Measurements from ENCODE around the gene TBC1D17.

TBC1D17 gene

DNA sequence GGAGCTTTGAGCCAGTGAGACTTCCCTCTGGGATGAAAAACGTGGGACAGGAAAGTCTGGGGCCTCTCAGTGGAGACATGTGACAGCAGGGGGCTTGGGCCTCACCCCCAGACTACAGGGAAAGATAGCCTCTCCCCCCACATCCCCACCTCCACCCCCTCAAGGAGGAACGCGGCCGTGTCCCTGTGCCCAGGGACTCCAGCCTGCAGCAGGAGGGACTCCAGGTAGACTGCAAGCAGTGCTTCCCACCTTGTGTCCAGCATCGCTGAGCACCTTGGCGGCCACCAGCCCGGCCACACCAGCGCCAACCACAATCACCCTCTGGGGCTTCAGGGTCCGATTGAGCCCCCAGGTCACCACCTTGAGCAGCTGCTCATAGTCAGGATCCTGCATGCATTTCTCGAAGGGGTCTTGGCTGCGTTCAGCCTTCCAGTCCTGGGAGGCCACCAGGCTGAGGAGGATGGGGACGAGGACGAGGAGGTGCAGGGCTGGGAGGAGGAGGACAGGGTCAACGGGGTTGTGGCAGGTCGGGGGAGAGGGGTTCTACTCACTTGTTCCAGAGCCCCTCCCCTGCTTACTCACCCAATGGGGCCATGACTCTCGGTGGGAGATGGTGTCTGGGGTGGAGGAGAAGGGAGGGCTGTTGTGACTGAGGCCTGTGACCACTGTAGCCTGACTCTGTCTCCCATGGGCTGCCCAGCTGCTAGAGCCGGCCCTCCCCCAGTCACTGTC lies 18.2 kb downstream of the TBC1D17 start:
- no peak for DNase-seq

DNA sequence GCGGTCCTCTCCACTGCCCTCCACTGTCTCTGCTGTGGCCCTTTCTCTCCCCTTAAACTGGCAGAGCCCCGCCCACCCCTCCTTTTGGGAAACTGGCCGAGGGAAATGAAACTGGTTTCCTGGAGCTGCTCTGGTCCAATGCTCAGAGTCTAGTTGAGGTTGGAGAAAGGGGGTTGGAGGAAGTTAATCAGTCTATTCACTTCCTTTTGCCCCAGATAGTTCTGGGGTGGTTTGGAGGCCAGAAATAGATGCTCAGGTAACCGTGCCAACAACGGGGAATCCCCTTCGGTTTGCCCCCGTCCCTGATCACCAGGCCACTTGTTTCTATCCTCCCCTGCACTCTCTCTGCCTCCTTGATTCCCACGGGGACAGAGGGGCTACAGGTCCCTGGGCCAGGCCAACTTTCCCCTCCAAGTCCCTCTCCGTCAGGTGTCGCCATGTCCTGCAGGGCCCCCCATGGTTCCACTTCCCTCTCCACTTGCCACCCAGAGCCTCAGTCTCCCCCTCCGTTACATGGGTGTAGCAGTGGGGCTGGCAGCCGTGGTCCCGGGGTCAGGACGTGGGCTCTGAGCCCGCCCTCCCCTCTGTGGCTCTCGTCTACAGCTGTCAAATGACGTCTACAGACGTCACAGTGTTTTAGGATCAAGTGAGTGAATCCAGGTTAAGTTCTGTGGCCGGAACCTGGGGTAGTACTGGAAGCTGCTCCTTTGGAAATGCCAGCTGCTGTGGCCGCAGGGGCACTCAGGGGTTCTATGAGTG lies 19.5 kb downstream of the TBC1D17 start, which contains the start of gene IL4I1:
Gene IL4I1, minus strand, starts transcription at position 25 of the 759 bp plus-strand sequence. CDS start 727 bp downstream, outside the sequence.
- no peak for DNase-seq

DNA sequence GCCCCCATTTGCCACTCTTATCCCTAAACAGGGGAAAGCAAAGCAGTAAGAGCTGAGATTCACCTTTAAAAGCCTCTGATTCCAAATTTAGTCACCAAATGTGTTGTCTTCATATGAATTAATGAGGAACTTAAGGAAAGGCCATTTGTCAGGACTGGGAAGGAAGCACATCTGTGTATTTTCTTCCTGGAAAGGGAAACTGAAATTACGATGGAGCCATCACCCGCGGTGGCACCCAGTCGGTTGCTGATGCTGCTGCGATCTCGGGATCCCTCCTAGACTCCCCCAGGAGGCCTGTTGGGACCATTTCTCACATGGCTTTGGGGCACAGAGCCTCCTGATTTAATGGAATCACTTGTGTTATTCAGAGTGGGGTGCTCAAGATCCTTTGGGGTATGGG lies 26.6 kb downstream of the TBC1D17 start:
- no peak for DNase-seq

DNA sequence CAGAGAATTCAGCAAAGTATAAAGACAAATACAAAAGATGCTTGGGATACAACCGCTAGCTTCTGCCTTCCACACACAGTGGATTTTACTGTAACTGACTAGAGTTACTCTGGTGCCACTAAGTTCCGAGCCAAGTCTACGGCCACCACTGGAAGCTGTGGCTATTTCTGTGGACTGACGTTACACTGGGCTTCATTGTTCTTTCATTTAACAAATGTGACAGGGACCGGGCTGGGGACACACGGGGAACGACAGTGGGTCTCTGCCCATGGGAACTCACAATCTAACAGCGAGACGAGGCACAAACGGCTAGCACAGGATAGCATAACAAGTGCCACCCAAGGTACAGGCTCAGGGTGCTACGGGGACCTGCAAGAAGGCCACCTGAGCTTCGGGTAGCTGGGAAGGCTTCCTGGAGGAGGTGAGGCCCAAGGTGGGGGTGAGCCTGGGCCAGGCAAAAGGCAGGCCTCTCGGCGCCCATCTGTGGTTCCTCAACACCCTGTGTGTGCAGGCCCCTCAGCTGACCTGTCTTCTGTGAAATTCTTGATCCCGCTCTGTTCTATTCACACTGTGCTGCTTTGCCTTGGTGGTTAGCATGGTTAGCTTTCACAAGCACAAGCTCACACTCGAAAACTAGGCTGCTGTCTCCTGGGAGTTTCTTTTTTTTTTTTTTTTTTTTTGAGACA lies 29.5 kb downstream of the TBC1D17 start:
- DNase-seq: no peak

DNA sequence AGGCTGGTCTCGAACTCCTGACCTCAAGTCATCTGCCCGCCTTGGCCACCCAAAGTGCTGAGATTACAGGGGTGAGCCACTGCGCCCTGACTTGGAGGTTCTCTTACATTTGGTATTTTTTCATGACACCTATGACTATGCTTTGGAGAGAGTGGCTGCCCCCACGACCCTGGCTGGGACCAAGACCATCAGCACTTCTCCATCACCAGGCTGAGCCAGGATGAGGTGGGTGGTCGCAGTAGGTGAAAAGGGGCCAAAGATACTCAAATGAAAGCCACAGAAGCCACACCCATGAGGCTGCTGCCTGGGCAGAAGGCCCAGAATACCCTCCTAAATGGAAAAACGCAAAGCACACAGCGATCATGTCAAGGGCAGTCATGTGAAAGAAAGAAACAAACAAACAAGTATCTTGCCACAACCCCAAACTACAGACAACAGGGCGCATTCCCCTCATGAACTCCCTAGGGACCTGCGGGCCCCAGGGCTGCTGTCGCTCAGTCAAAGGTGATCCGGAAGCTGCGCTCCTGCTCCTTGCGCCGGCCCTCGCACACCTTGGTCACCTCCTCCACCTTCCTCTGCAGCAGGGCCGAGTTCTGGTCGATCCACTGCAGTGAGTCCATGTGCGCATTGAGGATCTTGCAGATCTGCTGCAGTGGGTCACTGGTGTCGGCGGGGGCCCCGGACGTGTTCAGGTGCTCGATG lies 30.4 kb downstream of the TBC1D17 start:
- no peak for DNase-seq

DNA sequence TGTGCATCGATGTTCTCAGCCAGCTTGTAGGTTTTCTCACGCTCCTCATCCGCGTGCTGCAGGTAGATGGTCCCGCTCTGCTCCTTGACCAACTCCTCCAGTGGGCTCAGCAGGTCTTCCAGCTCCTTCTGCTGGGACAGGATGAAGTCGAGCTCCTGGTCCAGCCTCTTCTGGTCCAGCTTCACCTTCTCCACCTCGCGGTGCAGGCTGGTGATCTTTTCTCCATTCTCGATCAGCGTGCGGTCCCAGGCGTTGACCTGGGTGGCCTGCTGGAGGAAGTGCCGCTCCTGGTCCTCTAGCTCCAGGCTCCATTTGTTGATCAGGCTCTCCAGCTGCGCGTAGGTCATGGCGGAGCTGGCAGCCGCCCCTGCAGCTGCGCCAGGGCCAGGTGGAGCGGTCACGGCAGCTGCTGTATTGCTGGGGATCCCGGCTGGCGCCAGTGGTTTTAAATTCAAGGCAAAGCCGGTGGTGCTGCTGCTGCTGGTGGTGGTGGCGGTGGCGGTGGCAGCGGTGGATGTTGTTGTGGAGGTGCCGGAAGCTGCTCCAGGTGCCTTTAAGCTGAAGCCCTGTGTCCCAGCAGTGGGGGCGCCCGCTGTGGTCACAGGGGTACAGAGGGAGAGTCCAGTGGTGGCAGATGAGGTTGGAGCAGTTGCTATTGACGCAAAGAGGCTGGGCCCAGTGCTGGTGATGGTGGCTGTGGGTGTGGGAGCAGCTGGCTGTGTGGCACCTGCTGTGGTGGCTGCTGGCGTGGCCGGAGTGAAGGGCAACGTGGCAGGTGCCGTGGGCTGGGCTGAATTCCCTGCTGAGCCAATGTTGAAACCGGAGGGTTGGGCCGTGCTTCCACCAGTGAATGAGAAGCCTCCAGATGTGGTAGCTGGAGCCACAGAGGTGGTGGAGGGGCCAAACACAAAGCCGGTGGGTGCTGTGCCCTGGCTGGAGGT lies 31.2 kb downstream of the TBC1D17 start:
- no peak for DNase-seq

DNA sequence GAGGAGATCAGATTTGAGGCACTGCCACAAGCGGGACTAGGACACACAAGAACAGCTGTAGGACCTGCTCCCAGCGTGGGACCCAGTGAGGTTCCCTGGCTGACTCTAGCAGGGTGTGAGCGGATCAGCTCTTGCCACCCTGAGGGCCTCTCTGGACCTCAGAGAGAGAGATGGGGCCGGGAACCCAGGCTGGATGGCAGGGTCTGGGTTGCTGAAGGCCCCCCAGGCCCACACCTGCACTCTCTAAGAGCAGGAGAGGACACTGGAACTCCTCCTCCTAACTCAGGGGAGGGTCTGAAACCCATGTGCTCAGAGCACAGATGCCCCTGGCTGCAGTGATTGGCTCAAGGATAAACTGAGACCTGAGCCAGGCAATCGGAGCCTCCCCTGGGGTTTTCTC lies 32.7 kb downstream of the TBC1D17 start:
- no peak for DNase-seq

DNA sequence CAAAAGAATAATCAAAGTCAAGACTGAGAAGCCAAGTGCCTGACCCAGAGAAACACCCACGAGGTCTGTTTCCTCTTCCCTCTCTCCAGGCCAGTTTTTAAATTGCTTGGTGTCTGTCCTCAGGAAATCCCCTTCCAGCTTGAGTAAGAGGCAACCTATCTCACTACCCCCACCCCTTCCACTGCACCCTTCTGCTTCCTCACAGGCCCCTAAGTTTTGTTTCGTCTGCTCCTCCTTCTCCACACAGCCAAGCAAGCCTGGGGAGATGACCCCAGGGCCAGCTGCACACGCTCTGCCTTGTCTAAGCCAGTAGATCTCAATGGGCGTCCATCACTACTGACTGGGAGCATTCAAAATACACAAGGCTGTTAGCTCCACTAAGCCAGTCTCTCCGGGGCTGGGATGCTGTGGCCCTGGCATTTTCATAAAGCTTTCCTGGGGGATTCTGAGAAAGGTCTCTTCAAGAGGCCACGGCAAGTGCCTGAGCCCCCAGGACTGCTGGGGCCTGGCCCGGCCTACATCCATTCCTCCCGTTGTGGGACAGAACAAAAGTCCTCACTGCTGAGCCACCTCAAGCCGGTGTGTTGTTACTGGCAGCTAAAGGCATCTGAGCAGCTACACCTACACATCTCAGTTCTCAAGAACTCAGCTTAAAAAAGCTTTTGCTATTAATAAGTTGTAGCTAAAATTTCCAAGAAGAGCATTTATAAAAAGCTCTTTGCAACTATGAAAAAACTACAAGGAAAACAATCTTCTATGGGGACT lies 34.1 kb downstream of the TBC1D17 start:
- no peak for DNase-seq

DNA sequence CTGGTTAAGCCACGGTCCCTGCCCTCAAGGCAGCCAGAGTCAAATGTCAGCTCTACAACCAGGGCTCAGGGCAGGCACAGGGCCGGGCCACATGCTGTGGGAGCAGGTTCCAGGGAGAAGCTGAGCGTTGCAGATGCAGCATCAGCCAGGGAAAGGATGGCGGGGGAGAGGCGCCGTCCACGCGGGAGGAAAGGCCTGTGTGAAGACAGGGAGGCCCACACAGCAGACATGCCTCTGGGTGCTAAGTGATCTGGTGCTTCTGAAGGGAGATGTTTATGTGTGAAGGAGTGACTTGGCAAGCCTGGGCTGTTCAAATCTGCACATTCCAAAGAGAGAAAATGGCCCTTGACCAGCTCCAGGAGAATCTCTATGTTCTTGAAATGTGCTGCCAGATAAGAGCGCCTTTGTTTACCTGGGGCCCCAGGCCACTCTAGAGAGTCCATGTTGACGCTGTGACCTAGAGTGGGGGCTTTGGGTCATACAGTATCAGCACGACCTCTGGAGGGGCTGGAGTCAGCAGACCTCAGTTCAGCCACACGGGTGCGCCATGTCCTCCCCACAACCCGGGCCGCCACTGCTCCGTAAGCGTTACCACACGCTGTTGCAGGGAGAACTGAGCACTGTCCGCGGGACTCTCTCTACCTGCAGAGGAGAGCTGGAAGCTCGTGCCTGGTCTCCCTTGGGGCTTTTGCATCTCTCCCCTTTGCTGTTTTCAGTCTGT lies 35.6 kb downstream of the TBC1D17 start:
- no peak for DNase-seq

DNA sequence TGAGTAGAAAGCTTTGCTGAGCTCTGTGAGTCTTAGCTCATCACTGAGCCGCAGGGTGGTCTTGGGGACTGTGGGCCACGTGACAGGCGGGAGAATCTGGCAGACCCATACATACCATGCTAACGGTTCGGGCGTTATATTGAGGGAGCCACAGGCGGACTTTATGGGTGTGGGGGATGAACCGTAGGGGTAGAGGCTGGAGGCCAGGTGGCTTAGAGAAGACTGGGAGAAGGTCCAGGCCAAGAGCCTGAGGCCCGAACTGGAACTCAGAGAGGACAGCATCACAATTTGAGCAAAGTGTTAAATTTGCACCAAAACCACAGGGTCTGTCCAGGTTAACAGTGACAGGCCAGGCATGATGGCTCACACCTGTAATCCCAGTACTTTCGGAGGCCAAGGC lies 36.2 kb downstream of the TBC1D17 start:
- DNase-seq: no peak

DNA sequence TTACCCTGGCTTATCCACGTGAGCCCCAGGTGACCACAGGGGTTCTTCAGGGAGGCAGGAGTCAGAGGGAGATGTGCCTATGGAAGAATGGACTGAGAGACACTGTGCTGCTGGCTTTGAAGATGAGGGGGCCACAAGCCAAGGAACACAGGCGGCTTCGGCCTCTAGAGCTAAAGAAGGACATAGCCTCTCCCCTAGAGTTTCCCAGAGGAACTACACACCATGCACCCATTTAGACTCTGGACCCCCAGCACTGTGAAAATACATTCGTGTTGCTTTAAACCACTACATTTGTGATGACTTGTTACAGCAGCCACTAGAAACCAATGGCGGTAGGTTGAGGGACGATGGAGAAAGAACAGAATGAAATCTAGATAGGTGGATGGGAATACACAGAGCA lies 37.8 kb downstream of the TBC1D17 start:
- no peak for DNase-seq

DNA sequence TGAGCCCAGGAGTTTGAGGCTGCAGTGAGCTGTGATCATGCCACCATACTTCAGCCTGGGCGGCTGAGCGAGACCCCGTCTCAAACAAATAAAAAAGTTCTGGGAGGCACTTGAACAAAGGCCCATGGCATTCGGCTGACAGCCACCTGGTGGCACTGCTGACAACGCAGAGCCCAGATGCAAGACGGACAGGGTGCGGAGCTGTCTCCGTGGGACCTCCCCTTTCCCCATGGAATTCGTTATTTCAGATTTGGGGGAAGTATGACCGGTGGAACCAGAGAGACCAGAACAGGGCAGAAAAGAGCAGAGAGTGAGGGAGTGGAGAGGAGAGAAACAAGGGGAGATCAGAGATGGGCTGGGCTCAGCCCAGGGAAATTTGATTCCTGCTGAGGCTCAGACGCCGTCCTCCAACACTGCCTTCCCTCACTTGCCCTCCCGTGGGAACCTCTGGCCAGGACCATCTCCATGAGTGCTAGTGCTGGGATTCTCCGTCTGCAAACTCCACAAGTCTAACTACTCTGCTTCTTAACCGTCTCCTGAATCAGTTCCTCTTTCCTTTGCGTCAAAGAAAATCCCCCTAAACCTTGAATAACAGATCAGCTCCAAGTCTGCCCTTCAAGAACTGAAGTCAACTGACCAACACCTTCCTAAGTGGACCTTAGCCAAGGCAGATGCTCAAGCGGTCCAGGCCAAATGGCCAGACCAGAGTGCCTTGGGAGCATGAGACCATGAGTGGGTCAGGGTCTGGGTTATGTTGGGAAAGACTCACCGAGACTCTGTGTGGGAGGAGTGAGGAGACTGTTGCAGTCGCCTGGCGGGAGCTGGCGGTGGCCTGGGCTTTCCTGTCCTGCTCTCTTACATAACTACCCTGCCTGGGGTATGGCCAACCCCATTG lies 39.6 kb downstream of the TBC1D17 start:
- no peak for DNase-seq

DNA sequence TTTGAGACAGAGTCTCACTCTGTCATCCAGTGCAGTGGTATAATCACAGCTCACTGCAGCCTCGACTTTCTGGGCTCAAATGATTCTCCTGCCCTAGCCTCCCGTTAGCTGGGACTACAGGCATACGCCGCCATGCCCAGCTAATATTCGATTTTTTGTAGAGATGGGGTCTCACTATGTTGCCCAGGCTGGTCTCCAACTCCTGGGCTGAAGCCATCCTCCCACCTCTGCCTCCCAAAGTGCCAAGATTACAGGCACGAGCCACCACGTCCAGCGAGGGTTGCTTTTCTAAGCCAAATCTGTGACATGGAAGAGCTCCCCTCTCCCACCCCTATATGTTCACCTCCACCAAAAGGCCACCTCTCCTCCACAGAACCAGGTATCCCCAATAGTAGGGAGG lies 40.6 kb downstream of the TBC1D17 start:
- no peak for DNase-seq

DNA sequence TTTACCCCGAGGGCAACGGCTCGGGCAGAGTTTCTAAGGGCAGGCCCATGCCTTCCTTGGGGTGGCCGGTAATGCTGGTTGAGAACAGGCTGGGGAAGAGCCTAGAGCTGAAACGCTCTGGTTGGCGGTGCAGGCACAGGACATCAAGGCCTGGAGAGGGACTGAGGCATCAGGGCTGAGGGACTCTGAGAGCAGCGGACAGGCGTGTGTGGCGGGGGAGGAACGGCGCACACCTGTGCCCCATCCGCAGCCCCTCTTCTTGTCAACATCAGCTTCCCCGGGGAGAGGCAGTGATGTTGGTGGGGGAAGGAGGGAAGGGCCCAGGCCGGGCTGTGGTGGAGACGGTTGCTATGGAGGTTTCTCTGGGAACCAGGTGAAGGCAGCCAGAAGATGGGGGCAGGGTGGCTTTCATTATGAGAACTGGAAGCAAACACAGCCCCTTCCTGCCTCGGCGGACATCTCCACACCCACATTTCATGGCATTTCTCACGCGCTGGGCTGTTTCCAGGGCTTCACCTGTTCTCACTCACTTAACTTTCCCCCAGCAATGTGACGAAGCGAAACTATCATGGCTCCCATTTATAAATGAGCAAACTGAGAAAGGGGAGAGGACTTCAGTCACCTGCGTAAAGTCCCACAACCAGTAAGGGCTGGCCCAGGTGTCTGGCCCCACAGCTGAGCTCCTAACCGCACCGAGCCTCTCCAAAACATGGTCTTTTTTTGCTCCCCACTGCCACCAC lies 43.3 kb downstream of the TBC1D17 start:
- DNase-seq: no peak

DNA sequence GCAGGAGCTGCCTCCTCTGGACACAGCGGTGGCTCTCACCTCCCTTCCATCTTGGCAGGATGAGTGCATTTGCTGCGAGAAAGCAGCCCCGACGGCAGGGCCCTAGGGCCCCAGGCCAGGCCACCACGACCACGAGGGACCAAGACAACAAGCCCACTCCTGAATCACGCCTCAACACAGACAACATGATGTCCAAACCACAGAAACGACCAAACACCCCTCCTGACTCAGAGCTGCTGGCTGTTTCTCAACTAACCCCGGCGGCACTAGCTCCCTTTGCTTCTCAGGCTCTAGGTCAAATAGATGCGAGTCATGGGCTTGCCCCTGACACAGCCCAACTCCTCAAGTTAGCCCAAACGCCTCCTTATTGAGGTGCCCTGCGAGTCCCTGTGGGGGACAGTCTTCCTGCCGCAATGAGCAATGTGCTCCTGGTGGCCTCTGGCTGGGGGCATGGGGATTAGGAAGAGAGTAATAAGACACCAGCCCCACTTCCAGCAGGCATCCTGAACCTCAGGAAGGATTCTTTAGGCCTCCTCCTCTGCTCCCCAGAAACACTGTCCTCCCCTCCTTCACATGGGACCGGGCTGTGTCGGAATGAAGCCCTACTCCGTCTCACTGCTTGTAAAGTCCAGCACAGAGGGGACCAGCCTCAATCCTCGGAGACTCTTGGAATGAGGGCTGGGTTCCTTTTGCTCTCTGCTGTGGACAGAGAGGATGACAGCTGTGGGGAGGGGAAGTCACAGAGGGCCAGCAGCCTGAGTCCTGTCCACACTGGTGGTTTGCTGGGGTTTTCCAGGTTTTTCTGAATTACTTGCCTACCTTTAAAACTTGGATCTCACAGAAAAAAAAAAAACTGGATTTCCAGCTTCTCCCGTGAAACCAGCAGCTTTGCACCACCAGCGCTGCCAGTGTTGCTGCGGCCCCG lies 44.6 kb downstream of the TBC1D17 start:
- no peak for DNase-seq

DNA sequence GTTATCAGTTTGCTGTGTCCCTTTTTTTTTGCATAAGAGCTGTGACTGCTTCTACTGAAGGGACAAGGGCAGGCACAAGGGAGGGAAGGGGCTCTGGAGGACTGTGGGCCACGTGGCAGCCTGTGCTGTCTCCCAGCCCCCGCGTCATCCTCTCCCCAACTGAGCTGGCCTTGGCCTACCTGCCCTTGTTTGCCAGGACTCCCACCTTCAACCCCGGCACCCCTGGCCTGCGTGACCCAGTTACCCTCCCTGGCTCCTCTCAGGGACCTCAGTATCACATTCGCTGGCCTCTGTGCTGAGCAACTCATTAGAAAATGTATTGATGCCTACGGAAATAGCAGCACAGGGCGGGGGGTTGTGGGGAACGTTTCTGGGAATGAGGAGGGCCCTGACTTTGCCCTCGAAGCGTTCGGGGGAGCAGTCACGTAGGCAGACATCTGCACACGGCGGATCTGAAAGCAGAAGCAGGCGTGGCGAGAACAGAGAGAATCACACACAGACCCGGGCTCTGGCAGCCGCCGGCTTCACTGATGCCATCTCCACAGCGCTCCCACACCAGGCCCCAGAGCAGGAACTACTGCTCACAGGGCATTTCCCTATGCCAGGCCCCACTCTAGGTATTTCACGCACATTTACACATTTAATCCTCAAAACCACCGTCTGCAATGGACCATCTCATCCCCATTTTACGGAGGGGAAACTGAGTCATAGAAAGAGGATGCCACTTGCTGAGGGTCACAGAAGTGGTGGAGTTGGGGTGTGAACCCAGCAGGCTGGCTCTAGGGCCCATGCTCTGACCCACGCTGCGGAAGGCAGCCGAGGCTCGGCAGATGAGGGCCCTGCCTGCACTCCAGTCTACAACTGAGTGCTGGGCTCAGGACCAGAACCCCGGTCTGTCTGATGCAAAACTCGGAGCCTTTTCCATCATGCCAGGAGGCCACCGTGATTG lies 45.8 kb downstream of the TBC1D17 start:
- DNase-seq: no peak
